BJ (cell line): ENCODE data around the gene PROCR. TPM values are rescaled to one million over a fixed set of nuclear protein-coding genes. Genes with fewer than 3 reads are reported as not detected.
"Not testable (repeated sequence)": the region's sequence is repeated elsewhere in the genome, so short reads cannot be mapped to it uniquely, and the experiment has no call there.

Source experiments
- CTCF ChIA-PET: fragments of 350-600 bp; formaldehyde crosslinking; extraction: SDS; loops from one replicate; lab custom pipeline; 2021; ENCODE audit warnings: antibody characterized with exemption, inconsistent platforms; lab: Yijun Ruan, JAX
- POLR2A ChIA-PET: fragments of 300-600 bp; sonication (Branson Sonifier 250); formaldehyde crosslinking; extraction: SDS; loops from one replicate; lab custom pipeline; 2021; ENCODE audit warnings: antibody characterized with exemption; lab: Charles Lee
- DNase-seq: peaks from one replicate; pipeline ENCODE4 v3.0.0-alpha.2; 2011; ENCODE audit warnings: low read depth
- H3K27me3 ChIP-seq: 2 replicates; pipeline ENCODE4 v1.6.0; 2011; ENCODE audit warnings: low read length; ENCODE audit not compliant: control insufficient read depth, insufficient read depth
- H3K36me3 ChIP-seq: 2 replicates; pipeline ENCODE4 v1.5.1; 2011; ENCODE audit warnings: low read length; ENCODE audit not compliant: control insufficient read depth, insufficient read depth
- H3K4me3 ChIP-seq: 2 replicates; pipeline ENCODE4 v1.5.1; 2011; ENCODE audit warnings: low read depth, mild to moderate bottlenecking, control low read depth, low read length
- polyA plus RNA-seq: library from polyadenylated mRNA; depleted of rRNA; stranded (reverse); fragments of >200 nt; gene quantifications from 2 replicates; pipeline ENCODE4 v1.2.3, GENCODE V29; 2011
- TF ChIP-seq, protein P1 (sequence below): IDR thresholded peaks from 2 replicates; pipeline ENCODE4 v1.5.1; 2011; ENCODE audit warnings: low read depth, mild to moderate bottlenecking, control low read depth, inconsistent platforms, low read length, moderate library complexity; ENCODE audit not compliant: insufficient read depth

PROCR gene
- polyA plus RNA-seq, 1 experiment, result 32.8 TPM

DNA sequence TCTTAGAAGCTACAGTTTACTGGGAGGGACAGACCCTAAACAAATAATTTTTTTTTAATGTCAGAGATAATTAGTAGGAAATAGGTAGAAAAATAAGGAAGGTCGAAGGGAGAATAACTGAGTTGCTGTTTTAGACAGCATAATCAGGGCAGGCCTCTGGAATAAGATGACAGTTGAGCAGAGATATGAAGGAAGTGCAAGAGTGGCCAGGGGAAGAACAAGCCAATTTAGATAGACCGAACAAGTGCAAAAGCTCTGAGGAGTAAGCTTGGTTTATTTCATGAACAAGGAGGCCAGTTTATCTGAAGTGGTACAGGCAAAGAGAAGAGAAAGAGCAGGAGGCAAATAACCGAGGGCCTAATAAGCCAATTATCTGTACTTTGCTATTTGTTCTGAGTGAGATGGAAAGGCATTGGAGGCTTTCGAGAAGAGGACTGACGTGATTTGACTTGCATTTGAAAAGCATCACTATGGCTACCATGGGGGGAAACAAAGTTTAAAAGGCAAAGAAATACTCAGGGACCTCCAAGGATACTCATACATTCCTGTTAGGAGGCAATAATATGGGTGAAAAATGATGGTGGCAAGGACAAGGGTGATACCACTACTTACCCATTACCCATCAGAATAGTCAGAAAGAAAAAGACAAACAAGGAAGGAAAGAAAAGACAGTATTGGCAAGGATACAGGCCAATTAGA lies 19.7 kb downstream of the PROCR start:
- ChIA-PET CTCF (no interaction called here), POLR2A (no interaction called here)
- TF ChIP-seq, protein P1, sequence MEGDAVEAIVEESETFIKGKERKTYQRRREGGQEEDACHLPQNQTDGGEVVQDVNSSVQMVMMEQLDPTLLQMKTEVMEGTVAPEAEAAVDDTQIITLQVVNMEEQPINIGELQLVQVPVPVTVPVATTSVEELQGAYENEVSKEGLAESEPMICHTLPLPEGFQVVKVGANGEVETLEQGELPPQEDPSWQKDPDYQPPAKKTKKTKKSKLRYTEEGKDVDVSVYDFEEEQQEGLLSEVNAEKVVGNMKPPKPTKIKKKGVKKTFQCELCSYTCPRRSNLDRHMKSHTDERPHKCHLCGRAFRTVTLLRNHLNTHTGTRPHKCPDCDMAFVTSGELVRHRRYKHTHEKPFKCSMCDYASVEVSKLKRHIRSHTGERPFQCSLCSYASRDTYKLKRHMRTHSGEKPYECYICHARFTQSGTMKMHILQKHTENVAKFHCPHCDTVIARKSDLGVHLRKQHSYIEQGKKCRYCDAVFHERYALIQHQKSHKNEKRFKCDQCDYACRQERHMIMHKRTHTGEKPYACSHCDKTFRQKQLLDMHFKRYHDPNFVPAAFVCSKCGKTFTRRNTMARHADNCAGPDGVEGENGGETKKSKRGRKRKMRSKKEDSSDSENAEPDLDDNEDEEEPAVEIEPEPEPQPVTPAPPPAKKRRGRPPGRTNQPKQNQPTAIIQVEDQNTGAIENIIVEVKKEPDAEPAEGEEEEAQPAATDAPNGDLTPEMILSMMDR, result no peak

DNA sequence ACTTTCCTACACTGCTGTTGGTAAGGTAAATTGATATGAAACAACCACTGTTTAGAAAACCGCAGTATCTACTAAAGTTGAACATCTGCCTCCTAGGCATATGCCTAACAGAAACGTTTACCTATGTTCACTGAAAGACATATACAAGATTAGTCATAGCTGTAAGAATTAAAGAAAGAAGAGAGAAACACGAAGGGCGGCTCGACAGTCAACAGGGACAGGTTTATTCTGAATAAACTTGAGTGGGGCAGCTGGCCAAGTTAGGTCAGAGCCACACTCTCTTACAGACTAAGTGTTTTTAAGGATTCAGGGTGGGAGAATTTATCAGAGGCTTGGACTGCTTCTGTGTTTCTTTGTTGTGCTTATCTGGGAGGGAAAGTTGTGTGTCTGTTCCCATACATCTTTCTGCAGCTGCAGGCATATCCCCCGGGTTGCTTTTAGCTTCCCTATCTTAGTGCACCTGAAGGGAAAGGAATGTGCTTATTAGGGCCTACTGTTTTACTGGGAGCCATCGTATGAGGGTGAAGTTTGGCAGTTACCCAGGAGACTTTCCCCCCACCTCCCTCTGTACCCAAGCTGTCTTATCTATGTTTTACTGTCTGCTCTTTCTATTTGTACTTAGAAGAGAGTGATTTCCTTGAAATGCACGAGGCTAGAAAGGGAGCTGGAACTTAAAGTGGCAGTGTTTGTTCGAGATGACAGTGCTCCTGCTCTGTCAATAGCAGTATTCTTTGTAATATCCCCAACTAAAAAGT lies 20.4 kb downstream of the PROCR start:
- POLR2A ChIA-PET, result no interaction called here
- DNase-seq, result no peak

More for the DNA sequence above, 19.7 kb downstream of the PROCR start:
- Histone ChIP-seq H3K4me3 (no peak overlapping the region), H3K27me3 (no peaks in the 10 kb centered on the region), H3K36me3 (no peaks in the 10 kb centered on the region)
- no peak for DNase-seq

DNA sequence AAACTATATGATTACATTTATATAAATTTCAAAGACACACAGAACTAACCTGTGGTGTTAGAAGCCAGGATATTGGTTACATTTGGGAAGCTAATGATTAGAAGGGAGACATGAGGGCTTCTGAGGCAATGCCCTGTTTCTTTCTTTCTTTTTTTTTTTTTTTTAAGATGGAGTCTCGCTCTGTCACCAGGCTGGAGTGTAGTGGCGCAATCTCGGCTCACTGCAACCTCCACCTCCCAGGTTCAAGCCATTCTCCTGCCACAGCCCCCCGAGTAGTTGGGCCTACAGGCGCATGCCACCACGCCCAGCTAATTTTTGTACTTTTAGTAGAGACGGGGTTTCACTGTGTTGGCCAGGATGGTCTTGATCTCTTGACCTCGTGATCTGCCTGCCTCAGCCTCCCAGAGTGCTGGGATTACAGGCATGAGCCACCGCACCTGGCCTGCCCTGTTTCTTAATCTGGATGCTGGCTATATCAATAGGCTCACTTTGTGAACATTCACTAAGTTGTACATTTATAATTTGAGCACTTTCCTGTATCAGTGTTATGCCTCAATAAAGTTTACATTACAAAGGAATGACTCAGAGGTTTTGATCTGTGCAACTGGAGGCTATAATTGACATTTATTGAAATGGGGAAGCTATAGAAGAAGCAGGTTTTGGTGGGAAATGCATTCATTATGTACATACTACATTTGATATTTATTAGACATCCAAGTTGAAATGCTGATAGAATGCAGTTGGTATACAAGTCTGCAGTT lies 21.3 kb downstream of the PROCR start:
- DNase-seq, H3K27me3 ChIP-seq, H3K4me3 ChIP-seq, H3K36me3 ChIP-seq, POLR2A ChIA-PET: not testable (repeated sequence)
- CTCF ChIA-PET, result interaction anchor here (0.7 to 1.7 kb wide), 5 partner anchors 16 to 344 kb away, joined by 3 to 5 read pairs (median 4); partner anchors contain the start of gene EDEM2

More for the DNA sequence above, 20.4 kb downstream of the PROCR start:
- H3K36me3 ChIP-seq, result no peaks in the 10 kb centered on the region
- no peaks in the 10 kb centered on the region for H3K27me3 ChIP-seq
- TF ChIP-seq, protein P1, result no peak
- CTCF ChIA-PET, result no interaction called here
- no peak overlapping the region for H3K4me3 ChIP-seq

DNA sequence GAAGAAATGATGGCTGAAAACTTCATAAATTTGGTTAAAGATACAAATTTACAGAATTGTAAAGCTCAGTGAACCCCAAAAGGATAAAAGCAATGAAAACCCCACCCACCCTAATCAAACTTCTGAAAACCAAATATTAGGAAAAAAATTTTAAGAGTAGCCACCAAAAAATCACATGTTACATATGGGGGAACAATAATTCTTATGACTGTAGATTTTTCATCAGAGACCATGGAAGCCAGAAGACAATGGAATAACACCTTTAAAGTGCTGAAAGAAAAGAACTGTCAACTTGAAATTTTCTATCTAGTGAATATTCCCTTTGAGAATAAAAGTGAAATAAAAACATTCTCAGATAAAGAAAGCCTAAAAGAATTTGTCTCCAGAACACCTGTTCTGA lies 24.4 kb downstream of the PROCR start:
- H3K4me3 ChIP-seq, result no peak overlapping the region
- TF ChIP-seq, protein P1, result no peak
- no peaks in the 10 kb centered on the region for H3K36me3 ChIP-seq
- POLR2A ChIA-PET, result interaction anchor here (0.7 kb wide), 1 partner anchor 759 kb away, joined by 5 read pairs; no protein-coding TSS in a partner anchor
- no peaks in the 10 kb centered on the region for H3K27me3 ChIP-seq
- CTCF ChIA-PET, result interaction anchor here (1.0 kb wide), 1 partner anchor 12 kb away, joined by 3 read pairs; no protein-coding TSS in a partner anchor
- DNase-seq, result no peak

DNA sequence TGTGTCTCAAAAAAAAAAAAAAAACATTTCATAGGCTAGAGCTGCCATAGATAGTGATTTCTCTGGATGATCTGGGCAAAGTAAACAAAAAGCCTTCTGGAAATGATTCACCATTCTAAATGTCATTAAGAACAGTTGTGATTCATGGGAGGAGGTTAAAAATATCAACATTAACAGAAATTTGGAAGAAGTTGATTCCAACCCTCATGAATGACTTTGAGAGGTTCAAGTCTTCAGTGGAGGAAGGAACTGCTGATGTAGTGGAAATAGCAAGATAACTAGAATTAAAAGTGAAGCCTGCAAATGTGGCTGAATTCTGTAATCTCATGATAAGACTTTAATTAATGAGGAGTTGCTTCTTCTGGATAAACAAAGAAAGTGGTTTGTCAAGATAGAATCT lies 27.9 kb downstream of the PROCR start:
- TF ChIP-seq, protein P1, result no peak
- ChIA-PET POLR2A (no interaction called here), CTCF (no interaction called here)
- Histone ChIP-seq H3K27me3 (no peaks in the 10 kb centered on the region), H3K4me3 (no peak overlapping the region), H3K36me3 (no peaks in the 10 kb centered on the region)
- no peak for DNase-seq
